Keratinocyte (primary cell): ENCODE data around the gene ATP2B1. TPM values are rescaled to one million over a fixed set of nuclear protein-coding genes. Genes with fewer than 3 reads are reported as not detected.

Source experiments
- DNase-seq: peaks from one replicate; pipeline ENCODE4 v3.0.0-alpha.2; 2011; ENCODE audit warnings: low read depth, missing footprints, low spot score
- FAIRE-seq: peaks from 2 replicates; lab custom pipeline; 2011; peaks lifted over from hg19 to GRCh38; lab: Jason Lieb, UNC
- H2AFZ ChIP-seq: 2 replicates; pipeline ENCODE4 v1.6.0; 2012; ENCODE audit warnings: low read length, control low read depth, inconsistent platforms; ENCODE audit not compliant: control insufficient read depth
- H3K27ac ChIP-seq: 2 replicates; pipeline ENCODE4 v1.5.1; 2011; ENCODE audit warnings: low read length; ENCODE audit not compliant: control insufficient read depth, insufficient read depth
- H3K27me3 ChIP-seq: 3 replicates; pipeline ENCODE4 v1.6.0; 2011; ENCODE audit warnings: low read length; ENCODE audit not compliant: control insufficient read depth, insufficient read depth; ENCODE audit errors: extremely low read depth
- H3K36me3 ChIP-seq, 2 experiments: 2 replicates in 1 of 2; 3 replicates in 1 of 2; pipeline ENCODE4 v1.5.1; 2011; ENCODE audit warnings: low read length in 2 of 2, mild to moderate bottlenecking in 1 of 2; ENCODE audit not compliant: control insufficient read depth in 2 of 2, insufficient read depth in 2 of 2; ENCODE audit errors: extremely low read depth in 1 of 2
- H3K4me1 ChIP-seq: 3 replicates; pipeline ENCODE4 v1.5.1; 2011; ENCODE audit warnings: low read length; ENCODE audit not compliant: control insufficient read depth, insufficient read depth; ENCODE audit errors: extremely low read depth
- H3K4me2 ChIP-seq: 3 replicates; pipeline ENCODE4 v1.6.0; 2011; ENCODE audit warnings: low read depth, low read length; ENCODE audit not compliant: control insufficient read depth, insufficient read depth; ENCODE audit errors: extremely low read depth
- H3K4me3 ChIP-seq, 3 experiments: fragments of 200-600 bp in 1 of 3; sonication (generic) in 1 of 3; 2 replicates in 2 of 3; 3 replicates in 1 of 3; pipeline ENCODE4 v1.5.1; 2011 to 2016; ENCODE audit warnings: low read length in 3 of 3, mild to moderate bottlenecking in 3 of 3, control low read depth in 2 of 3, inconsistent platforms in 1 of 3, low read depth in 1 of 3, mixed read lengths in 1 of 3, mixed run types in 1 of 3, moderate library complexity in 1 of 3; ENCODE audit not compliant: control insufficient read depth in 2 of 3, insufficient read depth in 2 of 3; ENCODE audit errors: extremely low read depth in 1 of 3
- H3K79me2 ChIP-seq: 2 replicates; pipeline ENCODE4 v1.6.0; 2012; ENCODE audit warnings: low read length; ENCODE audit not compliant: control insufficient read depth, insufficient read depth
- H3K9ac ChIP-seq: 3 replicates; pipeline ENCODE4 v1.6.0; 2011; ENCODE audit warnings: low read length; ENCODE audit not compliant: control insufficient read depth, insufficient read depth; ENCODE audit errors: extremely low read depth
- H3K9me1 ChIP-seq: 3 replicates; pipeline ENCODE4 v1.6.0; 2011; ENCODE audit warnings: low read length; ENCODE audit not compliant: control insufficient read depth, insufficient read depth; ENCODE audit errors: extremely low read depth
- H3K9me3 ChIP-seq: 2 replicates; pipeline ENCODE4 v1.5.1; 2012; ENCODE audit warnings: low read depth, low read length; ENCODE audit not compliant: control insufficient read depth
- H4K20me1 ChIP-seq: 3 replicates; pipeline ENCODE4 v1.6.0; 2011; ENCODE audit warnings: low read length; ENCODE audit not compliant: control insufficient read depth, insufficient read depth; ENCODE audit errors: extremely low read depth
- CTCF ChIP-seq, 3 experiments: IDR thresholded peaks in 1 of 3; conservative IDR thresholded peaks in 1 of 3; optimal IDR thresholded peaks in 1 of 3; 2 replicates in 2 of 3; 3 replicates in 1 of 3; pipeline versions ENCODE3 to v1.5.1; 2011; ENCODE audit warnings: low read length in 3 of 3, mild to moderate bottlenecking in 3 of 3, moderate library complexity in 2 of 3, control low read depth in 1 of 3, inconsistent platforms in 1 of 3; ENCODE audit not compliant: insufficient read depth in 2 of 3; ENCODE audit errors: extremely low read depth in 1 of 3
- EZH2 ChIP-seq: IDR thresholded peaks from one replicate; pipeline ENCODE4 v1.6.1; 2012; ENCODE audit warnings: inconsistent platforms, mild to moderate bottlenecking, low read length, moderate library complexity
- dilution Hi-C: fragments of 300-500 bp; cut with MboI; formaldehyde crosslinking; loops from one replicate; pipeline ENCODE4 v1.7.0; 2020; ENCODE audit warnings: low sequenced_read_pairs; ENCODE audit not compliant: extremely low pct_ligation_motif_present
- polyA plus RNA-seq, 5 experiments: library from polyadenylated mRNA; depleted of rRNA in 3 of 5; stranded (reverse) in 3 of 5; stranded (forward) in 1 of 5; unstranded in 1 of 5; fragments of >200 nt; gene quantifications; 1 replicate in 1 of 5; 2 replicates in 3 of 5; 3 replicates in 1 of 5; pipeline versions ENCODE4 v1.2.1 to v1.2.3, GENCODE V29; 2011 to 2012; ENCODE audit warnings: missing spikeins in 2 of 5, low read depth in 1 of 5, low replicate concordance in 1 of 5

ATP2B1 gene
- polyA plus RNA-seq, 1 donor (not counting 4 experiments of a cell fraction or from before 2014, with no cell fraction given) = 24.6 TPM

DNA sequence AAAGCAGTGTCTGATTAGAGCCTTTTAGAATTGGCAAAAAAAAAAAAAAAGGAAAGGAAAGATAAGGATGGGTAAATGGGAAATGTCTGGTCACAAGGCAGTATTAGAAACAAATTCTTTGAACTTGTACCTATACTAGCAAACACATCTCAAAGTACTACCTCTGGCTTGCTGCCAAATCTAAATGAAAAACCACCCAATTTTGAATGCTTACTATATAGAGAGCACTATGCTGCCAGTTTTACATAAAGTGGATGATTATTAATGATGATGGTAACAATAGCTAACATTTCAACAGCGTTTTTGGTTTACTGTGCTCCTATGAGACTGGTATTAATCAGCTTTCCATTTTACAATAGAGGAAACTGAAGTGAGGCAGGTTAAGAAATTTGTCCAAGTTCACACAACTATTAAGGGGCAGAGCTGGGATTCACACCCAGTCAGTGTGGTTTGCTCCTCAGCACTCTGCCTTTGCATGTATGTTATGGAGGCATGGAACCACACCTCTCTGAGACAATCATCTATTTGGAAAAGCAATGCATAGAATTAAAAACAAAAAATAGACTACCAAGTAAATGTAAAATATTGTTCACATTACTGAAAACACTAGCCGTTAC is 34.2 kb downstream of the ATP2B1 start:
- Histone ChIP-seq H3K4me3 (no peak overlapping the region), H3K36me3 (no peaks in the 10 kb centered on the region), H4K20me1 (peaks cover 2% of the 10 kb centered on the region), H3K27me3 (no peaks in the 10 kb centered on the region), H3K9ac (no peak overlapping the region), H3K9me3 (no peaks in the 10 kb centered on the region), H3K9me1 (no peaks in the 10 kb centered on the region), H2AFZ (no peak overlapping the region), H3K4me2 (no peak overlapping the region), H3K4me1 (no peaks in the 10 kb centered on the region), H3K79me2 (peaks cover 68% of the 10 kb centered on the region), H3K27ac (no peak overlapping the region)
- DNase-seq = no peak
- TF ChIP-seq CTCF (optimal IDR thresholded peaks at IDR 0.05 in 1 of 3, IDR thresholded peaks at IDR 0.05 in 1 of 3, conservative IDR thresholded peaks at IDR 0.05 in 1 of 3; ENCODE audit: extremely low read depth in 1 of 3, insufficient read depth in 2 of 3, low read length in 3 of 3) (no peak), EZH2 (no peak)
- dilution Hi-C loops = no loop called here
- no peak for FAIRE-seq

- H3K27me3 ChIP-seq = no peaks in the 10 kb centered on the region
- H3K36me3 ChIP-seq = no peaks in the 10 kb centered on the region
- H3K79me2 ChIP-seq = peaks cover 69% of the 10 kb centered on the region
- no peaks in the 10 kb centered on the region for H3K4me1 ChIP-seq
- H3K9me1 ChIP-seq = no peaks in the 10 kb centered on the region
- FAIRE-seq (no peak), DNase-seq (no peak)
- H3K27ac ChIP-seq = no peak overlapping the region
- peaks cover 3% of the 10 kb centered on the region for H4K20me1 ChIP-seq
- H3K4me2 ChIP-seq = no peak overlapping the region
- TF ChIP-seq CTCF (optimal IDR thresholded peaks at IDR 0.05 in 1 of 3, IDR thresholded peaks at IDR 0.05 in 1 of 3, conservative IDR thresholded peaks at IDR 0.05 in 1 of 3; ENCODE audit: extremely low read depth in 1 of 3, insufficient read depth in 2 of 3, low read length in 3 of 3) (no peak), EZH2 (no peak)
- no peak overlapping the region for H3K9ac ChIP-seq
- no peak overlapping the region for H3K4me3 ChIP-seq
- no peaks in the 10 kb centered on the region for H3K9me3 ChIP-seq
- H2AFZ ChIP-seq = no peak overlapping the region
- dilution Hi-C loops = no loop called here
These were observed 35.0 kb downstream of the ATP2B1 start for GRCh38 chr12:89673603-89674002.
